GM12878 (cell line): ENCODE results near the gene GNAO1. TPM values are rescaled to one million over a fixed set of nuclear protein-coding genes. Genes with fewer than 3 reads are reported as not detected.

ENCODE experiments used
- ATAC-seq: fragments of 200-7000 bp; cut with Tn5 transposase; 3 replicates; pipeline ENCODE4 v1.9.1; 2020; ENCODE audit warnings: mild to moderate bottlenecking, moderate library complexity
- BruUV-seq: library from RNA; stranded (reverse); fragments of 400-500 nt; replicated peaks from 2 replicates; lab custom pipeline; 2021; lab: Mats Ljungman, UMichigan
- CTCF ChIA-PET: fragments of 300-600 bp; sonication (Branson Sonifier 250); formaldehyde crosslinking; extraction: SDS; loops from one replicate; lab custom pipeline; 2021; ENCODE audit warnings: inconsistent platforms; lab: Yijun Ruan, JAX
- POLR2A ChIA-PET: fragments of 350-600 bp; formaldehyde crosslinking; extraction: SDS; loops from one replicate; lab custom pipeline; 2021; ENCODE audit warnings: inconsistent platforms; lab: Charles Lee
- RAD21 ChIA-PET: fragments of 300-600 bp; sonication (Branson Sonifier 250); formaldehyde crosslinking; loops from one replicate; lab custom pipeline; 2023; ENCODE audit warnings: antibody characterized with exemption; ENCODE audit not compliant: unreplicated experiment; lab: Charles Lee
- SMC1A ChIA-PET: fragments of 300-600 bp; sonication (Branson Sonifier 250); formaldehyde crosslinking; loops from one replicate; lab custom pipeline; 2023; ENCODE audit not compliant: unreplicated experiment, uncharacterized antibody; lab: Charles Lee
- DNase-seq: peaks from one replicate; pipeline ENCODE4 v3.0.0-alpha.2; 2011; ENCODE audit warnings: low read depth, low spot score
- FAIRE-seq: peaks from 3 replicates; lab custom pipeline; 2011; peaks lifted over from hg19 to GRCh38; lab: Jason Lieb, UNC
- H2AFZ ChIP-seq: 2 replicates; pipeline ENCODE4 v1.6.0; 2011; ENCODE audit warnings: low read depth, low read length, control low read depth; ENCODE audit not compliant: control insufficient read depth
- H3K27ac ChIP-seq: 2 replicates; pipeline ENCODE4 v1.5.1; 2011; ENCODE audit warnings: control low read depth; ENCODE audit not compliant: control insufficient read depth, insufficient read depth
- H3K27me3 ChIP-seq, 2 experiments: replicated peaks in 1 of 2; 2 replicates each; pipeline versions ENCODE4 v1.6.0 to v1.6.1; 2011; ENCODE audit warnings: low read length in 1 of 2; ENCODE audit not compliant: control insufficient read depth in 2 of 2, insufficient read depth in 2 of 2
- H3K36me3 ChIP-seq, 2 experiments: 2 replicates each; pipeline ENCODE4 v1.5.1; 2011; ENCODE audit warnings: low read length in 1 of 2; ENCODE audit not compliant: control insufficient read depth in 2 of 2, insufficient read depth in 2 of 2
- H3K4me1 ChIP-seq: 2 replicates; pipeline ENCODE4 v1.6.1; 2011; ENCODE audit warnings: mild to moderate bottlenecking, low read length, moderate library complexity, mixed read lengths; ENCODE audit not compliant: control insufficient read depth, insufficient read depth
- H3K4me2 ChIP-seq: 2 replicates; pipeline ENCODE4 v1.6.0; 2011; ENCODE audit warnings: control low read depth; ENCODE audit not compliant: control insufficient read depth, insufficient read depth
- H3K4me3 ChIP-seq: fragments of 200-600 bp; sonication (generic); 2 replicates; pipeline ENCODE4 v1.5.1; 2016
- H3K79me2 ChIP-seq: 2 replicates; pipeline ENCODE4 v1.6.0; 2011; ENCODE audit warnings: low read length; ENCODE audit not compliant: control insufficient read depth, insufficient read depth
- H3K9ac ChIP-seq: 2 replicates; pipeline ENCODE4 v1.8.0; 2011; ENCODE audit warnings: low read length, control low read depth, mixed read lengths; ENCODE audit not compliant: control insufficient read depth, insufficient read depth
- H3K9me3 ChIP-seq: replicated peaks from 3 replicates; pipeline ENCODE4 v1.5.1; 2011; ENCODE audit warnings: mild to moderate bottlenecking, low read length; ENCODE audit not compliant: control insufficient read depth, insufficient read depth
- H4K20me1 ChIP-seq: 2 replicates; pipeline ENCODE4 v1.6.0; 2011; ENCODE audit not compliant: control insufficient read depth, insufficient read depth
- CBX3 ChIP-seq: fragments of 200-600 bp; sonication (generic); IDR thresholded peaks from 2 replicates; pipeline ENCODE4 v1.6.1; 2016; ENCODE audit warnings: low read depth, borderline replicate concordance
- CHD2 ChIP-seq: IDR thresholded peaks from 2 replicates; pipeline ENCODE4 v1.6.1; 2011; ENCODE audit warnings: low read depth, low read length, improper control_type of control experiment, borderline replicate concordance
- E2F8 ChIP-seq: fragments of 450-650 bp; IDR thresholded peaks from 2 replicates; pipeline ENCODE4 v1.6.1; 2018; ENCODE audit warnings: mild to moderate bottlenecking, low read depth, moderate library complexity; ENCODE audit not compliant: partially characterized antibody
- FOS ChIP-seq: IDR thresholded peaks from 3 replicates; pipeline ENCODE4 v1.6.1; 2011; ENCODE audit warnings: borderline replicate concordance; ENCODE audit not compliant: insufficient read length; ENCODE audit errors: extremely low read depth
- JUNB ChIP-seq: IDR thresholded peaks from 2 replicates; pipeline ENCODE4 v1.6.1; 2016; ENCODE audit warnings: antibody characterized with exemption, mild to moderate bottlenecking
- MEF2A ChIP-seq: IDR thresholded peaks from 2 replicates; pipeline ENCODE4 v1.6.1; 2011; ENCODE audit warnings: low read depth, mild to moderate bottlenecking, low read length, moderate library complexity; ENCODE audit not compliant: insufficient read depth
- PAX8 ChIP-seq: fragments of 450-650 bp; IDR thresholded peaks from 2 replicates; pipeline ENCODE4 v1.6.1; 2017; ENCODE audit warnings: mild to moderate bottlenecking, moderate library complexity
- POLR2A ChIP-seq: IDR thresholded peaks from 2 replicates; pipeline ENCODE4 v1.6.1; 2011; ENCODE audit warnings: low read depth, mild to moderate bottlenecking, low read length
- POLR2AphosphoS2 ChIP-seq: IDR thresholded peaks from 2 replicates; pipeline ENCODE4 v1.6.1; 2011; ENCODE audit warnings: low read depth, mild to moderate bottlenecking, low read length, improper control_type of control experiment, moderate library complexity
- SMAD1 ChIP-seq: fragments of 450-650 bp; IDR thresholded peaks from 2 replicates; pipeline ENCODE4 v1.6.1; 2018; ENCODE audit warnings: mild to moderate bottlenecking, low read depth; ENCODE audit not compliant: partially characterized antibody
- ZBED1 ChIP-seq: IDR thresholded peaks from 2 replicates; pipeline ENCODE4 v1.6.1; 2016; ENCODE audit warnings: borderline replicate concordance
- ZNF274 ChIP-seq: IDR thresholded peaks from one replicate; pipeline ENCODE4 v1.8.0; 2011; ENCODE audit not compliant: insufficient read length, insufficient read depth
- WGBS: methylation state at CpG from one replicate; pipeline ENCODE4 v1.1.6; 2016; ENCODE audit warnings: low lambda C conversion rate; ENCODE audit not compliant: insufficient replicate concordance, insufficient coverage; ENCODE audit errors: missing lambda C conversion rate; 5-methylcytosine and 5-hydroxymethylcytosine counted together
- in situ Hi-C: fragments of 300-500 bp; cut with MboI; formaldehyde crosslinking; loops from 9 replicates; pipeline ENCODE4 v1.14.3; 2018; ENCODE audit warnings: mixed read lengths
- intact Hi-C: fragments of 100-400 bp; cut with micrococcal nuclease; formaldehyde crosslinking; loops from one replicate; pipeline ENCODE4 v1.14.2; 2022; ENCODE audit not compliant: unreplicated experiment
- polyA plus RNA-seq, 11 experiments: library from polyadenylated mRNA; depleted of rRNA in 4 of 11; unstranded in 6 of 11; stranded (reverse) in 5 of 11; fragments of >200 nt; fragmentation: Nextera tagmentation in 4 of 11; fragmentation: Illumina TruSeq in 1 of 11; extraction: Ambion mirVana in 4 of 11; extraction: Trizol in 1 of 11; gene quantifications; 1 replicate in 1 of 11; 2 replicates in 10 of 11; pipeline versions ENCODE4 v1.2.1 to v1.2.3, GENCODE V29; 2011 to 2016; ENCODE audit warnings: inconsistent platforms in 2 of 11, missing spikeins in 2 of 11, low read depth in 1 of 11
- total RNA-seq, 4 experiments: library from RNA; depleted of rRNA in 3 of 4; stranded (reverse); fragments of >200 nt in 3 of 4; fragmentation: Illumina TruSeq in 1 of 4; extraction: Trizol in 1 of 4; gene quantifications; 2 replicates each; pipeline versions ENCODE4 v1.2.1 to v1.2.3, GENCODE V29; 2013 to 2021
- TF ChIP-seq, protein P1 (sequence below): IDR thresholded peaks from 2 replicates; pipeline ENCODE4 v1.6.1; 2012; ENCODE audit warnings: low read length, inconsistent platforms

Gene GNAO1
- total and polyA plus RNA-seq, 10 of the 15 experiments (the other 5 are each of a cell fraction or from before 2014, with no cell fraction given), result 0.05 to 0.28 (median 0.14) TPM; not detected in 6

- H2AFZ ChIP-seq, result no peak overlapping the region
- no peak overlapping the region for H3K9ac ChIP-seq
- H3K36me3 ChIP-seq, result peaks cover 6 to 25% of the 10 kb centered on the region in 2 experiments; a peak in 3 of 4 replicates
- BruUV-seq, result no TSS peak
- intact Hi-C loops (no loop called here), in situ Hi-C loops (no loop called here)
- H3K79me2 ChIP-seq, result no peaks in the 10 kb centered on the region
- POLR2A ChIA-PET, result no interaction called here
- H3K4me3 ChIP-seq, result no peak overlapping the region
- H3K4me2 ChIP-seq, result no peak overlapping the region
- WGBS, result 76% methylated on average over 15 of the region's 15 CpGs
- ATAC-seq, result no peak
- no peaks in the 10 kb centered on the region for H4K20me1 ChIP-seq
- RAD21 ChIA-PET, result no interaction called here
- TF ChIP-seq ZBED1, result no peak
- no peak for TF ChIP-seq FOS
- TF ChIP-seq ZNF274, result no peak
- SMC1A ChIA-PET, result interaction anchor here (1.2 kb wide), 1 partner anchor 26 kb away, joined by 4 read pairs; no protein-coding TSS in a partner anchor
- no peak overlapping the region for H3K27ac ChIP-seq
- no peaks in the 10 kb centered on the region for H3K27me3 ChIP-seq
- DNase-seq, result no peak
- FAIRE-seq, result no peak
- peaks cover 6% of the 10 kb centered on the region for H3K4me1 ChIP-seq
- CTCF ChIA-PET, result interaction anchor here (0.7 to 0.8 kb wide), 2 partner anchors 24 to 1047 kb away, joined by 3 to 6 read pairs; no protein-coding TSS in a partner anchor
- no peaks in the 10 kb centered on the region for H3K9me3 ChIP-seq
Measured at GRCh38 chr16:56362057-56362655, 170.9 kb downstream of the GNAO1 start.

GRCh38 chr16:56362706-56363105 lies 171.4 kb downstream of the GNAO1 start:
- Histone ChIP-seq H3K4me2 (no peak overlapping the region), H3K79me2 (no peaks in the 10 kb centered on the region), H3K4me3 (no peak overlapping the region), H4K20me1 (no peaks in the 10 kb centered on the region), H3K36me3 (peaks cover 9 to 26% of the 10 kb centered on the region in 2 experiments; a peak in 3 of 4 replicates), H3K27me3 (no peaks in the 10 kb centered on the region), H2AFZ (no peak overlapping the region), H3K4me1 (peaks cover under 1% of the 10 kb centered on the region; the same call in 1 of the 2 replicates), H3K9ac (no peak overlapping the region), H3K9me3 (no peaks in the 10 kb centered on the region), H3K27ac (no peak overlapping the region)
- SMC1A ChIA-PET, result no interaction called here
- in situ Hi-C loops, result no loop called here
- intact Hi-C loops, result no loop called here
- CTCF ChIA-PET, result no interaction called here
- POLR2A ChIA-PET, result no interaction called here
- FAIRE-seq (no peak), ATAC-seq (no peak), DNase-seq (no peak)
- WGBS, result 93% methylated on average over 17 of the region's 17 CpGs
- RAD21 ChIA-PET, result no interaction called here
- no TSS peak for BruUV-seq
- TF ChIP-seq E2F8, result no peak
- no peak for TF ChIP-seq POLR2AphosphoS2
- no peak for TF ChIP-seq POLR2A
- TF ChIP-seq, protein P1, sequence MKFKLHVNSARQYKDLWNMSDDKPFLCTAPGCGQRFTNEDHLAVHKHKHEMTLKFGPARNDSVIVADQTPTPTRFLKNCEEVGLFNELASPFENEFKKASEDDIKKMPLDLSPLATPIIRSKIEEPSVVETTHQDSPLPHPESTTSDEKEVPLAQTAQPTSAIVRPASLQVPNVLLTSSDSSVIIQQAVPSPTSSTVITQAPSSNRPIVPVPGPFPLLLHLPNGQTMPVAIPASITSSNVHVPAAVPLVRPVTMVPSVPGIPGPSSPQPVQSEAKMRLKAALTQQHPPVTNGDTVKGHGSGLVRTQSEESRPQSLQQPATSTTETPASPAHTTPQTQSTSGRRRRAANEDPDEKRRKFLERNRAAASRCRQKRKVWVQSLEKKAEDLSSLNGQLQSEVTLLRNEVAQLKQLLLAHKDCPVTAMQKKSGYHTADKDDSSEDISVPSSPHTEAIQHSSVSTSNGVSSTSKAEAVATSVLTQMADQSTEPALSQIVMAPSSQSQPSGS, result no peak
- TF ChIP-seq SMAD1, result no peak
- TF ChIP-seq PAX8, result no peak
- no peak for TF ChIP-seq CBX3
- no peak for TF ChIP-seq JUNB
- no peak for TF ChIP-seq CHD2
- no peak for TF ChIP-seq MEF2A
